GM18505 (cell line): Measurements from ENCODE around the gene AP3D1.
"Not testable (repeated sequence)": the region's sequence is repeated elsewhere in the genome, so short reads cannot be mapped to it uniquely, and the experiment has no call there.

Experiments used
- ATAC-seq: cut with Tn5 transposase; IDR thresholded peaks from one replicate; pipeline ENCODE4 v1.9.1; 2021; ENCODE audit not compliant: unreplicated experiment
- POLR2A ChIP-seq: IDR thresholded peaks from 4 replicates; pipeline ENCODE4 v1.6.1; 2011; ENCODE audit warnings: borderline replicate concordance; ENCODE audit not compliant: insufficient read depth, insufficient read length; ENCODE audit errors: extremely low read depth

AP3D1 gene

DNA sequence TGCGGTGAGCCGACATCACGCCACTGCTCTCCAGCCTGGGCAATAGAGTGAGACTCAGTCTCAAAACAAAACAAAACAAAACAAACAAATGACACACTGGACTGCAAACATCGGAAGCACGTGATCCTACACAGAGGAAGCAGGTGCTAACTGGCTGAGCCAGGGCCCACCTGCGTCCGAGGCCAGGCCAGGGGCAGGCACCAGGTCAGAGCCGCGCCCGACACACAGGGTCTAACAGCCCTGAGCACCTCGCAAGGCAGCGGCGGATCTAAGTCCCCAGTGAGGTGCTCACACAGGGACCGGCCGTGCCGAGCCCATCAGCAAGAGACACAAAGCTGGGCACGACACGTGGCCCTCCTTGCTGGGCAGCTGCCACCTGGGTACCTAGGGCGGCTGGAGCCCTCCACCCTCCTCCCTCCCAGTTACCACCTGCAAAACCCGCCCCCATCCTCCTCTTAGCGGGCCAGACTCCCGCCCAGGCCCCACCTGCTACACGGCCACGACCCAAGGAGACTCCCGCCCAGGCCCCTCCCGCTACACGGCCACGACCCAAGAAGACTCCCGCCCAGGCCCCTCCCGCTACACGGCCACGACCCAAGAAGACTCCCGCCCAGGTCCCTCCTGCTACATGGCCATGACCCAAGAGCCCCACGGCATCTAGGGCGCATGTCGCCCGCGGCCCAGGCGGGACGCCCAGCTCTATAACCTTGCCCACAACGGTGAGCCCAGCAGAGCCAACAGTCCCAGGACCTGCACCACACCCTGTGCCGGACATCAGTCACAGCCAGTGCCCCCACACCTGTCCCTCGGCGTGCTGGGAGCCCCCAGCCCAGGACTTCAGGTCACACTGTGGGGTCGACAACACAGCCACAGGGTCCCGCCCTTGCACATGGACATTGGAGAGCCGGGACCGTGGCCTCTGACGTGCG lies 15.6 kb downstream of the AP3D1 start:
- TF ChIP-seq POLR2A: no peak
- ATAC-seq: no peak

DNA sequence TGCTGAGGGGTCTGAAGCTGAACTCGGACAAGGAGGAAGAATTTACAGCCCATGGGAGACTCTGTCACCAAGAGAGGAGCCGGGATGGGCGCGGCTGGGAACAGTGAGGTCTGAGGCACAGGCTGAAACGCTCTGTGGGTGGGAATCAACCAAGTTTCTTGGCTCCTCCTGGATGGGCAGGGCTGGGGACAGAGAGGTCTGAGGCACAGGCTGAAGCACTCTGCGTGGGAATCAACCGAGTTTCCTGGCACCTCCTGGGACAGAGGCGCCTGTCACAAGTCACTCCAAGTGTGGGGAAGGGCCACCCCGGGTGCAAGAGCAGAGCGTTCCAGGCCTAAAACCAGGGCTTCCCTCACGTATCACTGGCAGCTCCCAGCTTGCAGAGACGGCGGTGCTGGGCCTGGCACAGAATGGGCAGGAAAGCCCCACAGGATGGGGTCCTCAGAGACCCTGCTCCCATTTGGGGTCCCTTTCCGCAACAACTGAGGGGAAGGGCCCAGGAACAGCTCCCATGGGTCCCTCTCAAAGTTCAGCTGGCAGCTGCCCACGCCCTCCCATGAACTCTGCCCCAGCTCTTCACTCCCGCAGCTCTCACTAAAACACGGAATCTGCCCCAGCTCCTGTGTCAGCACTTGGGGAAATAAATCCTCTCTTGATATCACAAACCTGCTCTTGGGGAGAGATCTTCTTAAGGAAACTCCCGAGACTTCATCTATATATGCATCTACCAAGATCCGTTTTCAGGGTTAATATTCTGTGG lies 18.5 kb downstream of the AP3D1 start:
- ATAC-seq: no peak
- TF ChIP-seq POLR2A: no peak

DNA sequence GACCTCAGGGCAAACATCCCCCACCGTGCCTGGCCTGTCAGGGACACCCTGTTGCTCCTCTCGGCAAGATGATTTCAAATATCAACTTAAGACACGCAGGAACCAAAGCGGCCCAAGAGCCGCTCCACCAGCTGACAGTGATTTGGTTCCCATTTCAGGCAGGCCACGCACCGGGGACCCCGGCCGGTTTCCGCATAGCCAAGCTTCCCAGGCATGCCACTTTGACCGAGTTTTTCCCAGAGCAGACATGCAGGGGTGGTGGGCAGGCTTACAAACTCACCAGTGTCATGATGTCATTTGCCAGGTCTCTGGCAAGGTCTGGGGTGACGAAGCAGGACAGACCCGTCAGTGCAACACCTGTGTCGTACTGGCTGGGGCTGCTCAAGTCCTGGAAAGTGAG lies 19.2 kb downstream of the AP3D1 start:
- no peak for TF ChIP-seq POLR2A
- no peak for ATAC-seq

DNA sequence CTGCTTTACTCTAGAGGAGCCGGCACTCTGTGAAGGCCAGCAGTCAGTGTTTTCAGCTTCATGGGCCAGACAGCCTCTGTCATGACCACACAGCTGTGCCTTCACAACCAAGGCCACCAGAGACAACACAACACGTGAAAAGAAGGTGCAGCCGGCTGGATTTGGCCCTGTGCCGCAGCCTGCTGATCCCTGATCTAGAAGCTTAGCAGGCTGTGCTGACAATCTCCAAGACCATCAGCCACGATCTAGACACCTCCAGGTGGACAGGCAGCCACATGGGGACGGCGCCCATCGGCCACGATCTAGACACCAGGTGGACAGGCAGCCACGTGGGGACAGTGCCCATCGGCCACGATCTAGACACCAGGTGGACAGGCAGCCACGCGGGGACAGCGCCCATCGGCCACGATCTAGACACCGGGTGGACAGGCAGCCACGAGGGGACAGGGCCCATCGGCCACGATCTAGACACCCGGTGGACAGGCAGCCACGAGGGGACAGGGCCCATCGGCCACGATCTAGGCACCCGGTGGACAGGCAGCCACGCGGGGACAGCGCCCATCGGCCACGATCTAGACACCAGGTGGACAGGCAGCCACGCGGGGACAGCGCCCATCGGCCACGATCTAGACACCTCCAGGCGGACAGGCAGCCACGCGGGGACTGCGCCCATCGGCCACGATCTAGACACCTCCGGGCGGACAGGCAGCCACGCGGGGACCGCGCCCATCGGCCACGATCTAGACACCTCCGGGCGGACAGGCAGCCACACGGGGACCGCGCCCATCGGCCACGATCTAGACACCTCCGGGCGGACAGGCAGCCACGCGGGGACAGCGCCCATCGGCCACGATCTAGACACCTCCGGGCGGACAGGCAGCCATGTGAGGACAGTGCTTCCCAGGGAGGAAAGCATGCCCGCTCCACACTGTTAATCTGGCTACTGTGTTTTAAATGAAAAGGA lies 20.1 kb downstream of the AP3D1 start:
- ATAC-seq: not testable (repeated sequence)

DNA sequence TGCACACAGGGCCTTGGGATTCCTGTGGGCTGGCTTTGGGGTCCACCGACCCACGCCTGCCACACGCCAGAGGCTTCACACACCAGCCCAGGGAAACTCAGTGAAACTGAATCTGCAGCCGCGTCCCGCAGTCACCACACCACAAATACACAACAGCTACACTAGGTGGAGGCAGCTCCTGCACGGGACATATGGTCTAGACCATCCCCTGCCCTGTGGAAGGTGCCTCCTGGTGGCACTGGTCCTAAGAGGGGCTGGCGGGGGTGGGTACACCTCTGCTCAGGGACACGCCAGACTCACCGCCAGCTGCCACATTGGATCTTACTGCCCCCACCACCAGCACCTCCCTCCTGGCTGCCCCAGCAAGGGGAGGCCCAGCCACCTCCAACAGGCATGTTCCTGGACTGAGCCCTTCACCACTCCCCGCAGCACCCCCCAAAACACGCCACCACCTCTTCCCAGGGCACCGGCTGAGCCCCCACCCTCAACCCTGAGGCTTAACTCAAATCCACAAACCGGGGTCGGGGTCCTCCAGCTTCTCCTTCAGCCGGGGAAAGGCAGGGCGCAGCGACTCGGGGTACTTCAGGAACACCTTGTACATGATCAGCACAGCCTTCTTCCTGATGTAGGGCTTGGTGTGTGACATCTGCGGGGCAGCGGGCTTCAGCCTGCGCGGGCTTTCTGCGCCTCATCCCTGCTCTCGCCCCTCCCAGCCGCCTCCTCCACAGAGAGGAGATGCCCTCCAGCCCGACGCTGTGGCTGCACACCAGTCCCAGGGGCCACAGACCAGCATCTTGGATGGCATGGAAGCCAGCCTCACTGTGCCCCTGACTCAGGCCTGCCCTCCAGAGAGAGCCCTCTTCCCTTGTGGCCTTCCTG lies 21.2 kb downstream of the AP3D1 start:
- no peak for TF ChIP-seq POLR2A
- no peak for ATAC-seq

DNA sequence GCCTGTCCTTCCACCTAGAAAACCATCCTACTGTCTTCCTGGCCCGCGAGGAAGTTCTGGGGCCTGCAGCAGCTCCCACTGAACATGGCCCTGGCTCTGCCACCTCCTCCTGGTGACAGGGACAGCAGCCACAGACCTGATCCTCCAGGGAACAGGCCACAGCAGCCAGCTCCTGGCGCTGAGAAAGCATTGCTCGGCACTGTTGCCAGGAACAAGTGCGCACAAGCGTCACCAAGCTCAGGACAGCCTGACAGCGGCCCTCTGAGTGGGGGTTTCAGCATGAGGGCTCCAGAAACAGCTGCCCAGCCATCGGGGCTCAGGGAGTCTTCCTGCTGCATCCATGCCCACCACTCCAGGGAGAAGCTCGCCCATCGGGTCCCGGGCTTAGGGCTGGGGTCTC lies 21.9 kb downstream of the AP3D1 start:
- ATAC-seq: no peak
- TF ChIP-seq POLR2A: no peak

DNA sequence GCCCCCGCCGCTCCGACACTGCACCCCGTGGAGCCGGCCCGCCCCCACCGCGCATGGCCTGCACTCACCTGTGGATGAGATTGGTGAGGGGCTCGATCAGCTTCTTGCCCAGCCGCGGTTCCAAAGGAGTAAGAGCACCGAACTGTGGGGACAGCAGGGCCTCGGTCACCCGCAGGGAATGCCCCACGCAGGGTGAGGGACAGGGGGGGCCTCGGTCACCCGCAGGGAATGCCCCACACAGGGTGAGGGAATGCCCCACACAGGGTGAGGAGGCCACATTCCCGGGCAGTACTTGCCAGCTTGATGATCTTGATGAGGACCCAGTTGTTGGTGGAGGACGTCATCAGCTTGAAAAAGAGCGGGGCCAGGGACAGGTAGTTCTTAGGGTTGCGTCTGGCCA lies 22.3 kb downstream of the AP3D1 start:
- TF ChIP-seq POLR2A: no peak
- ATAC-seq: no peak

DNA sequence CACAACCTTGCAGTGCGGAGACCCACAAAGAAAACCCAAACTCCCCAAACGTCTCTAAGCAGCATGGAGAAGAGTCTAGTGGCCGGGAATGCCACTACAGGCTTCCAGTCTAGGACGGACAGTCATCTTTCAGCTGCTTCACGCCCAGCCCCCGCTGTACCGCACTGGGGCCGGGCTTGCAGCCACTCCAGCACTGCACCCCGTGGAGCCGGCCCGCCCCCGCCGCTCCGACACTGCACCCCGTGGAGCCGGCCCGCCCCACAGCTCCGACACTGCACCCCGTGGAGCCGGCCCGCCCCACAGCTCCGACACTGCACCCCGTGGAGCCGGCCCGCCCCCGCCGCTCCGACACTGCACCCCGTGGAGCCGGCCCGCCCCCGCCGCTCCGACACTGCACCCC lies 23.1 kb downstream of the AP3D1 start:
- not testable (repeated sequence) for ATAC-seq

DNA sequence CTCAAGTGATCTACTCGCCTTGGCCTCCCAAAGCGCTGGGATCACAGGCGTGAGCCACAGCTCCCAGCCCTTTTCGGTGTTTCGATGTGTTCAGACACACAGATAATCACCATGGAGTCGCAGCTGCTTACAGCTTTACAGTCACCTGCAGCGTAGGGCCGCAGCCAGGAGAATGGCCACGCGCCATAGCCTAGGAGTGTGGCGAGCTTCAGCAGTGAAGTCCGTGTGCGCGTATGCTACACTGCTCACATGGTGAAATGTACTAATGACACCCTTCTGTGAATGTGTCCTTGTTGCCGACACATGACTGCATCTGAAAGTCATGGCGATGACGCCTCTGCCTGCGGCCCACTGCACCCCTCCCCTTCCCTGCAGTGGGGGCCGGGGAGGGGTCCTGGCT lies 23.6 kb downstream of the AP3D1 start:
- no peak for ATAC-seq
- no peak for TF ChIP-seq POLR2A

DNA sequence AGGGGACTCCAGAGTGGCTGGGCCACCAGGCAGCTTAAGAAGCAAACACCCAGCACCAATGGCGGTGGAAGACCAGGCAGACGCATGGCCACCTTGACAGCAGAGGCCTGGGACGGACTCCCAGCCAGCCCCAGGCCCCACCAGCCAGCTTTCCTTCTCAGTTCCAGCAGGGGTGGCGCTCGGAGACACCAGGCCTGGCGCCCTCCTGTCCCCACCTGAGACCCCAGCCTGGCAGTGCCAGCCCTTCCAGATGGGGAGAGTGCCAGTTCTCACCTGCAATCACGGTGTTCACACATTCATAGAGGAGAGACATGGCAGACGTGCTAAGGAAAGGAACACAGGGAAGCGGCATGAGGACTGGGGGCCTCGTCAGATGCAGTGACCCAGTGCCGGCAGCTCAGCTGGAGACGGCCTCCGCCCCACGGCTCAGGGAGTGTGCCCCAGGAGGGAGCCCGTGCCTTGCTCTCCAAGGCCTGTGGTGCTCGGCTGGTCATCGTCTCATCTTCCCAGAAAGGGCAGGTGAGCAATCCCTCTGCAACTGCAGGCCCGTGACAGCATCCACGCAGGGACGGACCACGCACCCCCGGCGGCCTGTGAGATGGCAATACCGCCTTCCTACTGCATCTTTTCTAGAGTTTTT lies 24.4 kb downstream of the AP3D1 start:
- no peak for ATAC-seq
- no peak for TF ChIP-seq POLR2A

DNA sequence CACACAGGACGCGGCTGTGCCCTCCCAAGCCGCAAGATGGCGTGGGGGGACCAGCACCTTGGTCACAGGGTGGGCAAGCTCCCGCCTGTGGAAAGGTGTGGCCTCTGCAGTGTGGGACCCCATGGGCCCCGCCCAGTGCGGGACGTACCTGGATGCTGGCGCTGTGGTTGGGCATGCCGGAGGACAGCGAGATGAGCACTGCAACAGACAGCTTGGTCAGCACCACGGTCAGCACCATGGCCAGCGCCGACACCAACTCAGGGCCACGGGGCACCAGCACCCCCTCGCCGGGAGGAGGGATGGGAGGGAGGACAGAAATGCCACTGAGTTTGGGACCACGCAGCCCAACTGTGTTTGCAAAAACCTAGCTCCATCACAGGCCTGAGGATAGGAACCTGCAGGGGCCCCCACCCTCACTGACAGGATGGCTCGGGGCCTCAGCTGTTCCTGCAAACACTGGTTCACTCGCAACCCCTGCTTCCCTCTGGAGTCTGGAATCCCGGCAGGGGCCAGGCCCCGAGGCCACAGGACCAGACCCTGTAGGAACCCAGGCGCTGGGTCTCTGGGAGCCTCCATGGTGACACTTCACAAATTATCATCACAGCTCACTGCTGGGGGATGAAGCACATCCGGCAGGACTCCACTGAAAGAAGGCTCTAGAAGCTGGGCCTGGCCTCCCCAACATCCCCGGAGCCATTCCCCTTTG lies 27.5 kb downstream of the AP3D1 start:
- ATAC-seq: no peak
- no peak for TF ChIP-seq POLR2A
